ENCODE measurements around the gene SNAPIN. TPM values are rescaled to one million over a fixed set of nuclear protein-coding genes. Genes with fewer than 3 reads are reported as not detected.
"Not testable (repeated sequence)": the region's sequence is repeated elsewhere in the genome, so short reads cannot be mapped to it uniquely, and the experiment has no call there.

Gene SNAPIN
- total RNA-seq, 2 donors from 2014 or later = 23.5 to 25.5 TPM

DNA sequence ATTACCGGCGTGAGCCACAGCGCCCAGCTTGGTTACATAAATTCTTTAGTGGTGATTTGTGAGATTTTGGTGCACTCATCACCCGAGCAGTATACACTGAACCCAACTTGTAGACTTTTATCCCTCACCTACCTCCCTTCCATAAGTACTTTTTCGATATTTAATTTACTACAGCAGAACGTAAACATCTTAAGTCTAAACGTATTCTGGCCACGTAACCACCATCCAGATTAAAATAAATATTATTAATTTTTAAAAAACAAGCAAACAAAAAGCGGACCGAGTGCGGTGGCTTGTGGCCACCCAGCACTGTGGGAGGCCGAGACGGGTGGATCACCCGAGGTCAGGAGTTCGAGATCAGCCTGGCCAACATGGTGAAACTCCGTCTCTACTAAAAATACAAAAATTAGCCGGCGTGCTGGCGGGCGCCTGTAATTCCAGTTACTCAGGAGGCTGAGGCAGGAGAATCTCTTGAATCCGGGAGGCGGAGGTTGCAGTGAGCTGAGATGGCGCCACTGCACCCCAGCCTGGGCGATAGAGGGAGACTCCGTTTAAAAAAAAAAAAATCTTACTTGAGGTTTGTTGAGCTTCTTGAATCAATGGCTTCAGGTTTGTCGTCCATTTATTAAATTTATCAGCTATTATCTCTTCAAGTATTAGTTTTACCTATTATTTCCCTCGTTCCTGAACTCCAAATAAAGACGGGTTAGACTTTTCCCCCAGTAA is 13.3 kb downstream of the SNAPIN start:
- peaks cover 35% of the 10 kb centered on the region for H3K36me3 Mint-ChIP-seq (ENCODE audit: low read depth)
- Histone ChIP-seq H3K4me3 (ENCODE audit: low read length) (peak overlapping the region; percentile 96), H3K9ac (ENCODE audit: extremely low read depth, low read length, poor library complexity, severe bottlenecking) (peak overlapping the region; percentile 97), H3K36me3 (ENCODE audit: control insufficient read depth, insufficient read depth, low read length) (peaks cover 32% of the 10 kb centered on the region), H3K27ac (ENCODE audit: low read depth, low read length) (peak overlapping the region; percentile 85)
- not testable (repeated sequence) for H3K27ac Mint-ChIP-seq; H3K9me3 ChIP-seq (ENCODE audit: control insufficient read depth, low read length); H3K9me3 Mint-ChIP-seq; H3K4me3 Mint-ChIP-seq; H3K4me1 ChIP-seq (ENCODE audit: control insufficient read depth, insufficient read depth, low read length); H3K4me1 Mint-ChIP-seq; H3K27me3 ChIP-seq (ENCODE audit: control insufficient read depth, insufficient read depth, low read length, poor library complexity, severe bottlenecking); DNase-seq; H3K27me3 Mint-ChIP-seq (ENCODE audit: insufficient read depth)
- WGBS, 2 experiments (ENCODE audit: insufficient coverage in 1 of 2, insufficient read length in 1 of 2) = 34 to 42% methylated on average over 15 to 28 of the region's 28 CpGs
- TF ChIP-seq, protein P1, sequence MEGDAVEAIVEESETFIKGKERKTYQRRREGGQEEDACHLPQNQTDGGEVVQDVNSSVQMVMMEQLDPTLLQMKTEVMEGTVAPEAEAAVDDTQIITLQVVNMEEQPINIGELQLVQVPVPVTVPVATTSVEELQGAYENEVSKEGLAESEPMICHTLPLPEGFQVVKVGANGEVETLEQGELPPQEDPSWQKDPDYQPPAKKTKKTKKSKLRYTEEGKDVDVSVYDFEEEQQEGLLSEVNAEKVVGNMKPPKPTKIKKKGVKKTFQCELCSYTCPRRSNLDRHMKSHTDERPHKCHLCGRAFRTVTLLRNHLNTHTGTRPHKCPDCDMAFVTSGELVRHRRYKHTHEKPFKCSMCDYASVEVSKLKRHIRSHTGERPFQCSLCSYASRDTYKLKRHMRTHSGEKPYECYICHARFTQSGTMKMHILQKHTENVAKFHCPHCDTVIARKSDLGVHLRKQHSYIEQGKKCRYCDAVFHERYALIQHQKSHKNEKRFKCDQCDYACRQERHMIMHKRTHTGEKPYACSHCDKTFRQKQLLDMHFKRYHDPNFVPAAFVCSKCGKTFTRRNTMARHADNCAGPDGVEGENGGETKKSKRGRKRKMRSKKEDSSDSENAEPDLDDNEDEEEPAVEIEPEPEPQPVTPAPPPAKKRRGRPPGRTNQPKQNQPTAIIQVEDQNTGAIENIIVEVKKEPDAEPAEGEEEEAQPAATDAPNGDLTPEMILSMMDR (conservative IDR thresholded peaks at IDR 0.05) = peak; percentile 33

DNA sequence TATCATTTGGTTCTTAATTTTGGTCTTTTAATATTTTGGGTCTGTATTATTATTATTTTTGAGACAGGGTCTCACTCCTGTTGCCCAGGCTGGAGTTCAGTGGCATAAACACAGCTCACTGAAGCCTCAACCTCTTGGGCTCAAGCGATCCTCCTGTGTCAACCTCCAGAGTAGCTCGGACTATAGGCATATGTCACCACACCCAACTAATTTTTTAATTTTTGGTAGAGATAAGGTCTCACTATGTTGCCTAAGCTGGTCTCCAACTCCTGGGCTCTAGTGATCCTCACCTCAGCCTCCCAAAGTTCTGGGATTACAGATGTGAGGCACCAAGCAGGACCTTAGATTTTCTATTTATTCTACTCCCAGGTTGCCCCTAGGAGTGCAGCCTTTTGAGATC is 15.0 kb downstream of the SNAPIN start:
- Mint-ChIP-seq H3K27me3 (ENCODE audit: insufficient read depth) (peaks cover 8% of the 10 kb centered on the region), H3K27ac (no peak overlapping the region), H3K36me3 (ENCODE audit: low read depth) (peaks cover 18% of the 10 kb centered on the region), H3K4me3 (no peak overlapping the region), H3K4me1 (peaks cover 11% of the 10 kb centered on the region), H3K9me3 (no peaks in the 10 kb centered on the region)
- no peak overlapping the region for H3K9ac ChIP-seq (ENCODE audit: extremely low read depth, low read length, poor library complexity, severe bottlenecking)
- TF ChIP-seq, protein P1 (conservative IDR thresholded peaks at IDR 0.05) = no peak
- H3K27ac ChIP-seq (ENCODE audit: low read depth, low read length) = no peak overlapping the region
- WGBS, 2 experiments (ENCODE audit: insufficient coverage in 1 of 2, insufficient read length in 1 of 2) = 94 to 100% methylated on average over 1 to 2 of the region's 2 CpGs
- DNase-seq = no peak
- peaks cover 7% of the 10 kb centered on the region for H3K9me3 ChIP-seq (ENCODE audit: control insufficient read depth, low read length)
- H3K4me3 ChIP-seq (ENCODE audit: low read length) = no peak overlapping the region
- H3K4me1 ChIP-seq (ENCODE audit: control insufficient read depth, insufficient read depth, low read length) = no peaks in the 10 kb centered on the region
- H3K27me3 ChIP-seq (ENCODE audit: control insufficient read depth, insufficient read depth, low read length, poor library complexity, severe bottlenecking) = peaks cover 8% of the 10 kb centered on the region
- peaks cover 15% of the 10 kb centered on the region for H3K36me3 ChIP-seq (ENCODE audit: control insufficient read depth, insufficient read depth, low read length)

DNA sequence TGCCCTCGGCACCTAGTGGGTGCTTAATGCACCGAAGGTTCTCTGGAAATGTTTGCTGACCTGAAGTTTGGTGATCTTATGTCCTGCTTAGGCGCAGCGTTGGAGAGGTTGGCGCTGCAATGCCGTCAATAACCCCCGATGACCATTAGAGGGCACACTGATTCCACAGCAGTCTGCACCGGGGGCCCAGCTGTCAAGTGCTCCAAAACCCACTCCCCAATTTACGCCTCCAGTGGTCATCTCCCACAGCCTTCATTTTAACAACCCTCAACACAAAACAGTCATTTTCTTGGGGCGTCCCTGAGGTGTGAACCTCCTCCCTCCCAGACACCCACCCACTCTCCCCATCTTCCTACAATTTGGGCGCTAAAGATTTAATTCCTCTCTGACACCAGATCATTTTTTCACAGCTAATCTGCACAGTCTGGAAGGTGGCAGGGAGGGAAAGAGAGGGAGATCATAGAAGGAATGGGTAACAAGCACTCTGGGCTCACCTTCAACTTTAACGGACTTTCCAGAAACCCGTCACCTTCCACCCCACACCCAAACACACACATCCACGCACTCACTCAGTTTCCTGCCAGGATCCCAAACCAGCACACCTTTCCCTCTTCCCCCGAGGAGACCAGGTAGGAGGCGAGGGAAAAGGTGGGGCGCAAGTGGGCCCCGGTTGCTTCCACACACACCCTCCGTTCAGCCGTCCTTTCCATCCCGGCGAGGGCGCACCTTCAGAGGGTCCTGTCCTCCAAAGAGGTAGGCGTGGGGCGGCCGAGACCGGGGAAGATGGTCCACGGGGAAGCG is 19.4 kb downstream of the SNAPIN start:
- H3K4me3 ChIP-seq (ENCODE audit: low read length) = peak overlapping the region; percentile 73
- Mint-ChIP-seq H3K9me3 (no peaks in the 10 kb centered on the region), H3K36me3 (ENCODE audit: low read depth) (no peaks in the 10 kb centered on the region), H3K4me1 (peaks cover 8% of the 10 kb centered on the region), H3K27me3 (ENCODE audit: insufficient read depth) (peaks cover 37% of the 10 kb centered on the region), H3K27ac (no peak overlapping the region), H3K4me3 (peak overlapping the region; percentile 71)
- H3K9ac ChIP-seq (ENCODE audit: extremely low read depth, low read length, poor library complexity, severe bottlenecking) = no peak overlapping the region
- TF ChIP-seq, protein P1 (conservative IDR thresholded peaks at IDR 0.05) = peak; percentile 94
- H3K27me3 ChIP-seq (ENCODE audit: control insufficient read depth, insufficient read depth, low read length, poor library complexity, severe bottlenecking) = peaks cover 33% of the 10 kb centered on the region
- H3K9me3 ChIP-seq (ENCODE audit: control insufficient read depth, low read length) = no peaks in the 10 kb centered on the region
- H3K27ac ChIP-seq (ENCODE audit: low read depth, low read length) = no peak overlapping the region
- H3K36me3 ChIP-seq (ENCODE audit: control insufficient read depth, insufficient read depth, low read length) = no peaks in the 10 kb centered on the region
- DNase-seq = peak; percentile 89
- WGBS, 2 experiments (ENCODE audit: insufficient coverage in 1 of 2, insufficient read length in 1 of 2) = 6 to 11% methylated on average over 9 to 29 of the region's 29 CpGs
- no peaks in the 10 kb centered on the region for H3K4me1 ChIP-seq (ENCODE audit: control insufficient read depth, insufficient read depth, low read length)
